Fibroblast of pulmonary artery (primary cell): ENCODE data around the gene EIF4E1B.

ENCODE experiments used
- DNase-seq: peaks from one replicate; pipeline ENCODE4 v3.0.0-alpha.2; 2010; ENCODE audit warnings: low read depth
- H3K4me3 ChIP-seq: replicated peaks from 2 replicates; pipeline ENCODE4 v1.5.1; 2011; ENCODE audit warnings: low read depth, mild to moderate bottlenecking, control low read depth, low read length, moderate library complexity
- TF ChIP-seq, protein P1 (sequence below): IDR thresholded peaks from 2 replicates; pipeline ENCODE4 v1.5.1; 2011; ENCODE audit warnings: mild to moderate bottlenecking, control low read depth, low read length, inconsistent platforms; ENCODE audit errors: missing control alignments

Gene EIF4E1B

GRCh38 chr5:176640616-176641015, 10.1 kb downstream of the EIF4E1B start:
- DNase-seq = no peak
- no peak overlapping the region for H3K4me3 ChIP-seq
- TF ChIP-seq, protein P1, sequence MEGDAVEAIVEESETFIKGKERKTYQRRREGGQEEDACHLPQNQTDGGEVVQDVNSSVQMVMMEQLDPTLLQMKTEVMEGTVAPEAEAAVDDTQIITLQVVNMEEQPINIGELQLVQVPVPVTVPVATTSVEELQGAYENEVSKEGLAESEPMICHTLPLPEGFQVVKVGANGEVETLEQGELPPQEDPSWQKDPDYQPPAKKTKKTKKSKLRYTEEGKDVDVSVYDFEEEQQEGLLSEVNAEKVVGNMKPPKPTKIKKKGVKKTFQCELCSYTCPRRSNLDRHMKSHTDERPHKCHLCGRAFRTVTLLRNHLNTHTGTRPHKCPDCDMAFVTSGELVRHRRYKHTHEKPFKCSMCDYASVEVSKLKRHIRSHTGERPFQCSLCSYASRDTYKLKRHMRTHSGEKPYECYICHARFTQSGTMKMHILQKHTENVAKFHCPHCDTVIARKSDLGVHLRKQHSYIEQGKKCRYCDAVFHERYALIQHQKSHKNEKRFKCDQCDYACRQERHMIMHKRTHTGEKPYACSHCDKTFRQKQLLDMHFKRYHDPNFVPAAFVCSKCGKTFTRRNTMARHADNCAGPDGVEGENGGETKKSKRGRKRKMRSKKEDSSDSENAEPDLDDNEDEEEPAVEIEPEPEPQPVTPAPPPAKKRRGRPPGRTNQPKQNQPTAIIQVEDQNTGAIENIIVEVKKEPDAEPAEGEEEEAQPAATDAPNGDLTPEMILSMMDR = no peak

GRCh38 chr5:176642675-176643490, 12.4 kb downstream of the EIF4E1B start:
- no peak overlapping the region for H3K4me3 ChIP-seq
- no peak for DNase-seq
- TF ChIP-seq, protein P1 = no peak

DNA sequence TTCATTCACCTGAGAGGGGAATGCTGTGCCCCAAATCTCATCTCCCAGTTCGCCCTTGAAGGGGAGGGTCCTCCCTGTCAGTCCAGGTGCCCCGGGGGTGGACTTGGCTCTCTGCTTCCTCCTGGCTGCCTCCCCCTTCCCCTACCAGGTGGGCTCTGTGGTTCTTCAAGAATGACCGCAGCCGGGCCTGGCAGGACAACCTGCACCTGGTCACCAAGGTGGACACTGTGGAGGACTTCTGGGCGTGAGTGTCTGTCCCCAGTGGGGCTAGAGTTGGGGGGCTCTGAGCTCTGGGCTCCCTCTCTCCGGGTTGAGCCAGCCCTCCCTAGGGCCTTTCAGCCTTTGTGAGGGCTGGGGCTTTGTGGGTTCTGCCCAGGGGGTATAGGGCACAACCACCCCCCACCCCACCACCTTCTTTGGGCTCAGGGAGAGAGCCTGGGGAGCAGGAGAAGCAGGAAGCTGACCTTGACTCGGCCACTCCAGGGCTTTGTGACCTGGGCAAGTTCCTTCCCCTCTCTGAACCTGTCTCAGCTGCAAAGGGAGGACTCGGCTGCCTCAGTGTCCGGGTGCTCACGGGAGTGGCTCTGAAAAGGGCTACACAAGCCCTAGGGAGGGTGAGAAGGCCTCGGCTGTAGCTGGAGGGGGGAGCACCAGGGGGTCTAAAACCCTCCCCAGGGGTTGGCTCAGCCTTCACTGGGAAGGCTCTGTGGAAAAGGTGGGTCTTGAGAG, 13.2 kb downstream of the EIF4E1B start:
- no peak for DNase-seq
- TF ChIP-seq, protein P1 = no peak
- no peak overlapping the region for H3K4me3 ChIP-seq

DNA sequence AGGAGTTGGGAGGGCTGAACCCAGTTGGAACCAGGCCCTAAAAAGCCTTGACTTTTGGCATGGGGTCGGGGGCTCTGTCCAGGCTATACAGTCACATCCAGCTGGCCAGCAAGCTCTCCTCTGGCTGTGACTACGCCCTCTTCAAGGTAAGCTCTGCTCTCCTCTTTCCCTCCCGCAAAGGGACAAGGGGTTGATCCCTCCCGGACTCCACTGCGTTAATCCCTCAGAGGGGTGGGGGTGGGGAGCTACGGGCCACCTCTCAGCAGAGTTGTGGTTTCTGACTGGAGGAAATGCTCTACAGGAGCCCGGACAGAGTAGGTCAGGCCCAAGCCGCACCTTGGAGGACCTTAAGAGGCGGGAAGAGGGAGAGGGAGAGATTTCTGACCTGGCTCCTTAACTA, 13.8 kb downstream of the EIF4E1B start:
- TF ChIP-seq, protein P1 = no peak
- DNase-seq = no peak
- H3K4me3 ChIP-seq = no peak overlapping the region

DNA sequence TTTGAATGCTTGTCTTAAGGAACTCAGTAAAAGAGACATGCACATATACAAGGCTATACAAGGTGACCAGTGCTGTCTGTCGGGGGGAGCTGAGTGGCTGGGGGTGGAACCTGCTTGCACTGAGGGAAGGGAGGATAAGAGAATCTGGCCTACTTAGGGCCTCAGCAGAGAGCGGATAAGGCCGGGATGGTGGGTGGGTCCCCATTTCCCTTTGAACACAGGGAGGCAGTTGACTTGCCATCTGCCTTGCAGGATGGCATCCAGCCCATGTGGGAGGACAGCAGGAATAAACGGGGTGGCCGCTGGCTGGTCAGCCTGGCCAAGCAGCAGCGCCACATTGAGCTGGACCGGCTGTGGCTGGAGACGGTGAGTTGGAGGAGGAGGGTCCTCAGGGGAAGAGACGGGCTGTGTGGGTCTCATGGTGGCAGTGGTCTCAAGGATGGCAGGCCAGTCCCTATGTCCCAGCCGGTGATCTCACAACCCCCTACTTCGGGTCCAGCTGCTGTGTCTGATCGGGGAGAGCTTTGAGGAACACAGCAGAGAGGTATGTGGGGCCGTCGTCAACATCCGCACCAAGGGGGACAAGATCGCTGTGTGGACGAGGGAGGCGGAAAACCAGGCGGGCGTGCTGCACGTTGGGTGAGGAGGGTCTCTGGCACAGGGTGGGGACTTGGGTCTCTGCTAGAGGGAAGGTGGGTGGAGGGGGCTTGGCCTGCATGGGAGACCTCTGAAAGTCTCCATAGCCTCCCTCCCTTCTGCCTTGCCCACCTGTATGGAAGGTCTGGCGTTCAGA, 14.6 kb downstream of the EIF4E1B start:
- TF ChIP-seq, protein P1 = no peak
- no peak for DNase-seq
- no peak overlapping the region for H3K4me3 ChIP-seq

DNA sequence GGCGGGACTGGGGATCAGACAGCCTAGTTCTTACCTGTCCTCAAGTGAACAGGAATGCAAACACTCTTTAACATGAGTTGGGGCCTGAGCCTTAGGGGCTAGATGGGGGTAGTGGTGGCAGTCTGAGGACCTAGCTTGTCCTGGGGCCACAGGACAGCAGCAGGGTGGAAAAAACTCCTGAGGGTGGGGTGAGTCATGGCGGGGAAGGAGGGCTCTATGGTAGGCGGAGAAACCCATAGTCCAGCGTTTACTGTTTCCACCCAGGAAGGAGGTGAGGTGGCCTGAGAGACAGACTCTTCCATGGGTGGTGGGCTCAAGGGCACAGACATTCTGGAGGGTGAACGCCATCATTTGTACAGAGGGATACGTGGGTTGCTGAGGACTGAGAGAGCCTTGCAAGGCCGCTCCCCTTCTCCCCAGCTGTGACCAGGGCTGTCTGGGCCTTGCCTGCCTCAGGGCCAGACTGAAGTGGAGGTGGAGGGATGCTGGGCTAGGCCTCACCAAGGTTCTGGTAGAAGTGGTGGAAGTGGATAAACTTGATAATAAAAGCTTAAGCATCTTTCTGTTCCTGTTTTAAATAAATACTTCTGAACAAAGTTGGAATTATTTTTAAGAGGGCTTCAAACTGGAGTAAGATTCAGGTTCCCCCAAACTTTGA, 15.7 kb downstream of the EIF4E1B start:
- TF ChIP-seq, protein P1 = no peak
- no peak for DNase-seq
- no peak overlapping the region for H3K4me3 ChIP-seq
